Effector memory CD8-positive, alpha-beta T cell (primary cell): ENCODE results near the gene FNIP2.
"Not testable (repeated sequence)": the region's sequence is repeated elsewhere in the genome, so short reads cannot be mapped to it uniquely, and the experiment has no call there.

Source experiments
- ATAC-seq: fragments of 150-1000 bp; cut with Tn5 transposase; replicated peaks from 2 replicates; pipeline ENCODE4 v1.10.0; 2021; ENCODE audit warnings: mild to moderate bottlenecking, moderate library complexity
- DNase-seq, 3 experiments: peaks; one replicate each; pipeline ENCODE4 v3.0.0; 2021
- H3K27ac Mint-ChIP-seq, 2 donors: one replicate each; pipeline ENCODE4 v1.8.0; 2022; ENCODE audit warnings: mild to moderate bottlenecking in 2 of 2, mixed read lengths in 2 of 2, moderate library complexity in 2 of 2
- H3K27me3 Mint-ChIP-seq, 2 donors: one replicate each; pipeline ENCODE4 v1.8.0; 2022; ENCODE audit warnings: mixed read lengths in 2 of 2
- H3K36me3 Mint-ChIP-seq: one replicate; pipeline ENCODE4 v1.8.0; 2022; ENCODE audit warnings: mild to moderate bottlenecking, moderate library complexity, mixed read lengths; ENCODE audit not compliant: insufficient read depth
- H3K4me1 Mint-ChIP-seq, 2 donors: one replicate each; pipeline ENCODE4 v1.8.0; 2022; ENCODE audit warnings: low read depth in 2 of 2, mixed read lengths in 2 of 2
- H3K4me3 Mint-ChIP-seq, 2 donors: one replicate each; pipeline ENCODE4 v1.8.0; 2022; ENCODE audit warnings: mild to moderate bottlenecking in 2 of 2, mixed read lengths in 2 of 2, moderate library complexity in 2 of 2
- H3K9me3 Mint-ChIP-seq, 2 donors: one replicate each; pipeline ENCODE4 v1.8.0; 2022; ENCODE audit warnings: mixed read lengths in 2 of 2

Gene FNIP2

DNA sequence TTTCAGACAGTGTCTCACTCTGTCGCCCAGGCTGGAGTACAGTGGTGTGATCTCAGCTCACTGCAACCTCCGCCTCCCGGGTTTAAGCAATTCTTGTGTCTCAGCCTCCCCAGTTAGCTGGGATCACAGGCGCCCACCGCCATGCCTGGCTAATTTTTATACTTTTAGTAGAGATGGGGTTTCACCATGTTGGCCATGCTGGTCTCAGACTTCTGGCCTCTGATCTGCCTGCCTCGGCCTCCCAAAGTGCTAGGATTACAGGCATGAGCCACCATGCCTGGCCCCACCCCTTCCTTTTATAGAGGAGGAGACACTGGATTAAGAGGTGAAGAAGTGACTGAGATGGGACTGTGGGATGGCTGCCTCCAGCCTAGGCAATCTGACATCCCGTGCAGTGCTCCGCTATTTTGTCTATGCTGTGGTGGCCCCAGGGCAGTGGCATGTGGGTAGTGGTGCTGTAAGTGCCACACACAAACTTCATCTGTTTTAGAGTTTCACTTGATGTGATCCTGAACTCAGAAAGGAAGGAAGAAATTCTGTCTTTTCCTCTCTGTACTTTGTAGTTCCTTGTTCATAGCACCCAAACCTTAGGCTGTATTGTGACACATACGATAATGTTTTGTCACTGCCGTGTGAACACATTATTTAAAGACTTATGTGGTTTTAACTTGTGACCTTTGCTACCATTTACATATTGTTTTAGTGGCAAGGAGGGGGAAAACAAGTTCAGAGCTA, 48.9 kb downstream of the FNIP2 start:
- Mint-ChIP-seq H3K27me3 (no peaks in the 10 kb centered on the region), H3K9me3 (no peaks in the 10 kb centered on the region), H3K4me3 (no peak overlapping the region), H3K4me1 (peaks cover 4 to 14% of the 10 kb centered on the region in 2 donors), H3K36me3 (peaks cover 5% of the 10 kb centered on the region), H3K27ac (peak overlapping the region; percentile 35 to 63)
- ATAC-seq (peak; percentile 56), DNase-seq (no peak)

DNA sequence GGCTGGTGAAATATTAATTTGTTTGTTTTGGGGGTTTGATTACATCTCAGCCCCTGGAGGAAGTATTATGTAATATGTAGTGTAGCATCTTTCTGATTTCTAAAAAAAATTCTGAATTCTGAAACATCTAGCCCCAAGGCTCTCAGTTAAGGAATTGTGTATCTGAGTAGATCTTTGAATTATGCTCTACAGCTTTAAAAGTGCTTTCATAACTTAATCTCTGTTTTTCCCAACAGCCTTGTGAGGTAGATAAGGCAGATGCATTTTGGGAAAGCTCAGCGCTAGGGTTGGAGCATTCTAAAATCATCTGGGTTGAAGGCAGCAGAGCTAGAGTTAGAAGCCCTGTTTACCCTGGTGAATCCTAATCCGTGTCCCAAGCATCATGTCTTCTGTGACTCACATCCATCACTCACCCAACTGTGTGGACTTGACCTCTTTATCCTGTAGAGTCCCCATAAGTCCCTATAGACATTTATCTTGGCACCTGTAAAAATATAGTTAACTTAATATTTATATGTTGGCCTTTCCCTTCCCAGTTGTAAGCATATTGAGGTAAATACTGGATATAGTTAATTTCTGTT, 49.8 kb downstream of the FNIP2 start:
- ATAC-seq (no peak), DNase-seq (no peak)
- H3K9me3 Mint-ChIP-seq = no peaks in the 10 kb centered on the region
- H3K4me1 Mint-ChIP-seq = peaks cover 4 to 14% of the 10 kb centered on the region in 2 donors
- H3K27ac Mint-ChIP-seq = peak overlapping the region in 1 of 2 donors; percentile 35
- no peaks in the 10 kb centered on the region for H3K27me3 Mint-ChIP-seq
- no peak overlapping the region for H3K4me3 Mint-ChIP-seq
- H3K36me3 Mint-ChIP-seq = peaks cover 2% of the 10 kb centered on the region

DNA sequence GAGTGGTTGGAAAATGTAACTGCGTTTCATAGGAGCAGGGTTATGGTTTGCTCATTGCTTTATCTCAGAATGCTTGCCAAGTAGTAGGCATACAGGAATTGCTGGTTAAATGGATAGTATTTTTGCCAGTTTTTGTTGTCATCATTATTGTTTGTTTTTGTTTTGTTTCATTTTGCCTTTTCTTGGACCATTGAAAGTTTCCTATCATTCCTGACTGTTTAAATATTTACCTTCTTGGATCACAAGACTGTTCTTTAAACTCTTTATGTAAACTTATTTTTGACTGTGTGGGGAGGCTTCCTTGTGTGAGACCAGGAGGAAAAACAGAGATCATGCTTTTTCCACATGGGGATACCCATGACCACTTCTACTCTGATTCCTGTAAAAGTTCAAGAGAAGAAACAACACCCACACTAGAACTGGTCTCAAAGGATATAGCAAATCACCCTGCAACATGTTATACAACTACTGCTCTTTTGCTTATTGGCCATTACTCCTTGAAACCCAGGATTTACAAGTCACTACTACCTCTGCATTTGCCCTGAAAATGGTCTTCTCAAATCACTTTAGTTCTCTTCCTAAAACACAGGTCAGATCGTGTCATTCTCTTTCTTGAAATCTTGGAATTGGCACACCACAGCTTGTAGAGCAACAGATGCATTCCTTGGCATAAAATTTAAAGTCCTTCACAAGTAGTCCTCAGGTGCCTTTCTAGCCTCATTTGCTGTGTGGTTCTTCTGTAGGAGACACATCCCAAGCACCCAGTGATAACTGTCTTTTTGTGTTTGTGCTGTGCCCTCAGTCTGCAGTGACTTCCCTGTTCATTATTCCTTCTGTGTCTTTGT, 51.3 kb downstream of the FNIP2 start:
- no peak for DNase-seq
- Mint-ChIP-seq H3K4me1 (peaks cover 9 to 12% of the 10 kb centered on the region in 2 donors), H3K27me3 (no peaks in the 10 kb centered on the region), H3K27ac (no peak overlapping the region), H3K4me3 (no peak overlapping the region), H3K9me3 (no peaks in the 10 kb centered on the region), H3K36me3 (no peaks in the 10 kb centered on the region)
- ATAC-seq = no peak

DNA sequence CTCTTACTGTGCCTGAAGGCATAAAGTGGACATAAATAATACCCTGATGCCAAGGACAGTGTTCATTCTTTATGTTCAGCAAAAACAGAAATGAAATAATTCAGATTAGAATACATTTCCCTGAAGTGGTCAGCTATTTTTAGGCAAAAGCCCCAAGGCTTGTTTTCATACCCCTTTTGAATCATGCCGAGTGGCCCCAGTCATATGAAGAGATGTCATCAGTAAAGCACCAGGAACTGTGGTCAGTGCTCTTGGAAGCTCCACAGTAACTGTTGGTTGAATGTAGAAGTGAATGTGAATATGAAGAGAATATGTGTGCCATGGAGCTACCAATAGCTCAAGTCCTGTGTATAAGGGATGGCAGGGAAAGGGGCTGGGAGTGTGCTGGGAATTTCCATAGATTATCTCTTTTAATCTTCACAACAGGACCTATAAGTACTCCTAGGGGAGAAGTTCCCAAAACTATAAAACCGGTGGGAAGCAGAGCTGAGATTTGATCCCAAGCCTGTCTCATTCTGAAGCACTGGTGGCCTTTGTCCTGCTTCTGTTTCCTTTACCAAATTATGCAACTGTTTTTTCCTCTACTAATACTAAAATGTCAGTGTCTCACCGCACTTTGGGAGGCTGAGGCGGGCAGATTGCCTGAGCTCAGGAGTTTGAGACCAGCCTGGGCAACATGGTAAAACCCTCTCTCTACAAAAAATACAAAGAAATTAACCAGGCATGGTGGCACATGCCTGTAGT, 52.6 kb downstream of the FNIP2 start:
- Mint-ChIP-seq H3K4me3 (no peak overlapping the region), H3K36me3 (no peaks in the 10 kb centered on the region), H3K27ac (no peak overlapping the region), H3K9me3 (no peaks in the 10 kb centered on the region), H3K27me3 (no peaks in the 10 kb centered on the region), H3K4me1 (peaks cover 9 to 21% of the 10 kb centered on the region in 2 donors)
- DNase-seq (no peak), ATAC-seq (no peak)

- DNase-seq = no peak
- H3K9me3 Mint-ChIP-seq = no peaks in the 10 kb centered on the region
- no peak overlapping the region for H3K27ac Mint-ChIP-seq
- no peaks in the 10 kb centered on the region for H3K36me3 Mint-ChIP-seq
- no peaks in the 10 kb centered on the region for H3K27me3 Mint-ChIP-seq
- no peak overlapping the region for H3K4me3 Mint-ChIP-seq
- no peak for ATAC-seq
- peaks cover 16 to 27% of the 10 kb centered on the region in 2 donors for H3K4me1 Mint-ChIP-seq
These were observed 53.5 kb downstream of the FNIP2 start for GRCh38 chr4:158822348-158822747.

DNA sequence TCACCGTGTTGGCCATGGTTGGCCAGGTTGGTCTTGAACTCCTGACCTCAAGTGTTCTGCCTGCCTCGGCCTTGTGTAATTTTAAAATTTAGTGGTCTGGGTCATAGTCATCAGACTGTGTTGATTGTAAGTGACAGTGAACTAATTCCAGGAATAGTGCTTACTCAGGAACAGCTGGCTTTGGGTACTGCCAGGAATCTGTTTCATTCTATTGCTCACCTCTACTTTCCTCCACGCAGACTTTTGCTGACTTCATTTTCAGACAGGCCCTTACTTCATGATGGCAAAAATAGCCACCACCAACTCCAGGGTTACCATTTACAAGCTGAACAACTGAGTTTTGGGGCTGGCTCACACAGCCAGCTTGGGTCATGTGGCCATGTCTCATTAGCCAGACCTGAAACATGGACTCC, 54.6 kb downstream of the FNIP2 start:
- no peak for DNase-seq
- Mint-ChIP-seq H3K27ac (no peak overlapping the region), H3K4me3 (no peak overlapping the region), H3K4me1 (peaks cover 12 to 21% of the 10 kb centered on the region in 2 donors), H3K36me3 (no peaks in the 10 kb centered on the region), H3K27me3 (no peaks in the 10 kb centered on the region), H3K9me3 (no peaks in the 10 kb centered on the region)
- no peak for ATAC-seq

DNA sequence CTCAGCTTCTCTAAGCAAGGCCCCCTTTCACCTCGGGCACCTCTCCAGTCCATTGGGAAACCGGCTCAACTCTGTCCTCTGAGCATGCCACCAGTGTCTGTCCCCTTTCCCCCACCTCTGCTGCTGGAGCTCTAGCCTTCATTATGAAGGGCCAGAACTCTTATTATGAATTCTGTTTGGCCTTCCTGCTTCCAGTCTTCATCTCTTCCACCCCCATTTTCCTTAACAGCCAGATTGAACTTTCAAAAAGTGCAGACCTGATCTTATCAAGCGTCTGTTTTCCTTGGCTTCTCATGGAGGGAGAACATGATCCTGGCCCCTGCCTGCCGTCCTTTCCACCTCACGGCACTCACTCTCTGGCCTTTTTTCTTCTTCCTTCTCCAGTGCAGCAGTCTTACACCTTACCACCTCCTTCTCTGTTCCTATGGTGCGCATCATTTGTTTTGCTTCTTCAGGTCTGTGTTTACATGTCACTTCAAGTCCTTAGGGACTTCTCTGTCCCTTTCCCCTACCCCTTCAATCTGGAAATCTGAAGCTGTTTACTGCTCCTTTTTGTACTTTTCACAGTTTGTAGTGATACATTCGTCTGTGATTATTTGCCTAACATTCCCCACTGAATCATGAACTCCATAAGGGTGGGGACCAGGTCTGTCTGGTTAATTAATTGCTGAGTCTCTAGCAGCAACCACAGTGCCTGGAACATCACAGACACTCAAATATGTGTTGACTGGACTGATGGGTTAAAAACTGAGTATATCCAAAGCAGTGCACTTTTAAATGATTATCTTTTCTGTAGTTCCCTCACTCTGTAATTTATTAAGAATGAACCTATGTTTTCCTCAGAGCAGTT, 55.8 kb downstream of the FNIP2 start:
- Mint-ChIP-seq H3K27me3 (no peaks in the 10 kb centered on the region), H3K9me3 (no peaks in the 10 kb centered on the region), H3K4me1 (peaks cover 12 to 21% of the 10 kb centered on the region in 2 donors), H3K27ac (peak overlapping the region in 1 of 2 donors; percentile 23), H3K4me3 (no peak overlapping the region), H3K36me3 (no peaks in the 10 kb centered on the region)
- ATAC-seq = no peak
- DNase-seq = no peak

DNA sequence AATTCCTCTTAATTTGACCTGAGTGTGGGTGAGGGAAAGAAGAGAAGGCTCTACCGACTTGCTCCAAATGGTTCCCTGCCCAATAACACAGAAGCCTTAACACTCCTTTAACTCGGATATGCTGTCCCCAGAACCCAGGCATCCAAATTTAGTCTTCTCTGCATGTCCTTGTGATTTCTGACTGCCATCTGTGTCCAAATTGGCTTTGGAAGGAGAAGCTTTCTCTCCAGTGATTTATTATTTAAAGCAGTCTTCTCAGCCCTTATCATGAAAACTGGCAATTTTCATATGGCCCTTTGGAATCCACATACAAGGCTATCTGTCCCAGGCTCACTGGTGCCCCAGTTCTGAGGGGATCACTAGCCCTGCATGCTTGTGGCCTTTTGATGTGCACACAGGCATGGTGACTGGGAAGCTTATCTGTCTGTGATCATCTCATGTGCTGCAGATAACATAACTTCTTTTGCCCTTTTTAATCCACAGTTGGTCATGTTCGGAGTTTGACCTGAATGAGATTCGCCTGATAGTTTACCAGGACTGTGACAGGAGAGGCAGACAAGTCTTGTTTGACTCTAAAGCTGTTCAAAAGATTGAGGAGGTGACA, 56.7 kb downstream of the FNIP2 start:
- no peak for DNase-seq
- Mint-ChIP-seq H3K27ac (peak overlapping the region; percentile 3 to 36), H3K36me3 (no peaks in the 10 kb centered on the region), H3K9me3 (no peaks in the 10 kb centered on the region), H3K27me3 (no peaks in the 10 kb centered on the region), H3K4me1 (peaks cover 12 to 19% of the 10 kb centered on the region in 2 donors), H3K4me3 (no peak overlapping the region)
- ATAC-seq = no peak

DNA sequence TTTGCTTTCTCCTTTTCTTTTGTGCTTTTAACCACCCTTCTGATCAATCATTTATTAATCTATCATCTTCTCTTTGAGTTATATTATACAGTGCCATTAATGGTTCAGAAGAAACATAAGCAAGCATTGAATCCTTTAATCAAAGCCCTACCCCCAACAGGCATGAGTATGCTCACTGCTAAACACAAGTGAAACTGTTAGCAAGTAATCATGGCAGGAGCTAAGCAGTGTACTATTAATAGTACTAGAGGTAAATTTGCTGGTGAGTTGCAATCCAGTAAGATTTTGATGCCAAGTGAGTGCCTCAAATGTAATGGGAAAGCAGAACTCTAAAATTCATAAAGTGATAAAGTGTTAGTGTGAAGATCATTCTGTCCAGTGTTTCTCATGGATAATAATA, 57.2 kb downstream of the FNIP2 start:
- no peak for DNase-seq
- no peak for ATAC-seq
- peaks cover 12 to 19% of the 10 kb centered on the region in 2 donors for H3K4me1 Mint-ChIP-seq
- H3K9me3 Mint-ChIP-seq = no peaks in the 10 kb centered on the region
- peak overlapping the region; percentile 3 to 36 for H3K27ac Mint-ChIP-seq
- H3K4me3 Mint-ChIP-seq = no peak overlapping the region
- no peaks in the 10 kb centered on the region for H3K27me3 Mint-ChIP-seq
- H3K36me3 Mint-ChIP-seq = no peaks in the 10 kb centered on the region

DNA sequence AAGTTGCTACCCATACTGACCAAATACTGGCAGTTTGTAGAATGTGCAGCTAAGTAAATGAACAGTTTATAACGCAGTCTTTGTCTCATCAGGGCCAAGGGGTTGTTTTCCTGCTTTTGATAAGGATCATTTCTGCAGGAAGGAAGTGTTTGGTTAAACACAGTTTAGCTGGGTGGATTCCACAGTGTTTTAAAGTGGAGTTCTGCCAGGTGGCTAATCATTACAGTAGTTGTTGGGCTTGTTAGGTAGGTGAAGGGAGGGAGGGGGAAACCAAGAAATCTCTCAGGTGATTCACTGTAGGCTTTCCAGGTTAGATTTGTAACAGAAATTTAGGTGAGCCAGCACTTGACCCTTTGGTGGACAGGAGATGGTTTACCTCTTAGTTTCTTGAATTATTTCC, 58.1 kb downstream of the FNIP2 start:
- Mint-ChIP-seq H3K36me3 (no peaks in the 10 kb centered on the region), H3K4me1 (peaks cover 12 to 19% of the 10 kb centered on the region in 2 donors), H3K4me3 (no peak overlapping the region), H3K27me3 (no peaks in the 10 kb centered on the region), H3K27ac (peak overlapping the region; percentile 3 to 66), H3K9me3 (no peaks in the 10 kb centered on the region)
- ATAC-seq = peak; percentile 39
- DNase-seq = no peak

DNA sequence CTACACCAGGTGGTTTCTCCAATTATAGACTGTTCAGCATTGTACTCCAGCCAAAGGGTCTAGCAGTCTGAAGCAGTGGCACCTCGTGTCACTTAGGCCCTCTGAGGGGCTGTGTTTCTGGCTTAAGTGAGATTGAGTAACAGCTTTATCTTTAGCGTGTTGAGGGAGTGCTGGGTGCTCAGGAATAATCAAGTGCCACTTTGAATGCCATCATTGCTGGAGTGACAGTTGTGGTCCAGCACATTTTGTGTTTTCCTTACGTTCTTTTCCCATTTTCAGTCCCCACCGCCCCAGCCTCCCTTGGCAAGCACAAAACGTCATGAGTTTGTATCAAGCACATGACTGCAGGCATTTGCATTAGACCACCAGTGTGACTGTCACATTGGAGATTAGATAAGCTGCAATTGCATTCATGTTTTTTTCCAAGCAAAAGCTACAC, 58.7 kb downstream of the FNIP2 start:
- no peaks in the 10 kb centered on the region for H3K36me3 Mint-ChIP-seq
- H3K9me3 Mint-ChIP-seq = no peaks in the 10 kb centered on the region
- H3K4me3 Mint-ChIP-seq = no peak overlapping the region
- H3K27me3 Mint-ChIP-seq = no peaks in the 10 kb centered on the region
- DNase-seq (no peak), ATAC-seq (no peak)
- no peak overlapping the region for H3K27ac Mint-ChIP-seq
- peaks cover 12 to 19% of the 10 kb centered on the region in 2 donors for H3K4me1 Mint-ChIP-seq

DNA sequence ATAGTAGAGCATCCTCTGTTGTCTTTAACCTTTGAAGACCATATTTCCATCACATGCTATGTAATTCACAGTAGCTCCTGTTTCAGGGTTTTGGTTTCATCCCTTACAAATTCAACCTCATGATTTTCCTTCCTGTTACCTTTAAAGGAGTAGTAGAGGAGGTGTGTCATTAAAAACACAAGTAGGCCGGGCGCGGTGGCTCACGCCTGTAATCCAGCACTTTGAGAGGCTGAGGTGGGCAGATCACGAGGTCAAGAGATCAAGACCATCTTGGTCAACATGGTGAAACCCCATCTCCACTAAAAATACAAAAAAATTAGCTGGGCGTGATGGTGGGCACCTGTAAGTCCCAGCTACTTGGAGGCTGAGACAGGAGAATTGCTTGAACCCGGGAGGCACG, 59.3 kb downstream of the FNIP2 start:
- ATAC-seq, H3K4me3 Mint-ChIP-seq, H3K27ac Mint-ChIP-seq, H3K27me3 Mint-ChIP-seq, H3K36me3 Mint-ChIP-seq, H3K9me3 Mint-ChIP-seq, DNase-seq: not testable (repeated sequence)
- H3K4me1 Mint-ChIP-seq = peaks cover 12 to 19% of the 10 kb centered on the region in 2 donors
